Upper lobe of left lung (tissue), 4 donors: ENCODE results near the gene MAST3.

Experiments
- CTCF ChIP-seq, 6 experiments: fragments of 450-650 bp in 4 of 6; fragments of 200-600 bp in 2 of 6; sonication (generic) in 2 of 6; IDR thresholded peaks; one replicate each; pipeline ENCODE4 v1.5.1; 2016 to 2019; ENCODE audit warnings: antibody characterized with exemption in 6 of 6
- EP300 ChIP-seq, 4 donors: sonication (generic); formaldehyde crosslinking; IDR thresholded peaks; one replicate each; pipeline ENCODE4 v1.5.1; 2017; ENCODE audit warnings: antibody characterized with exemption in 4 of 4, control low read depth in 2 of 4

DNA sequence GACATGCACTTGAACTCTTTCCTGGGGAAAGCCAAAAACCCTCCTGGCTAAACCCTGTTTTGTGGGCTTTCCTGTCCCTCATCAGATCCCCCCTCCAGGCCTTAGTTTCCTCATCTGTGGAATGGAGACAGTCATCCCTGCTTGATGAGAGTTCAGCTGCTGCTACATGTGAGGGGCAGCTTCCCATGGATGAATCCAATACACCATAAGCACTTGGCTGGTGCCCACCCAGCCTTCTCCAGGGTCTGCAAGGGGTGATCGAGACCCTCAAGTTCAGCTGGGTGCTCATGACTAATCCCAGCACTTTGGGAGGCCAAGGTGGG lies 32.4 kb upstream of the MAST3 start:
- TF ChIP-seq EP300 (IDR thresholded peaks at IDR 0.05) (no peak), CTCF (IDR thresholded peaks at IDR 0.05) (no peak)
